Heart left ventricle (tissue), 16 donors: ENCODE results near the gene AGXT2. TPM values are rescaled to one million over a fixed set of nuclear protein-coding genes. Genes with fewer than 3 reads are reported as not detected.

ENCODE experiments used
- ATAC-seq, 4 donors: fragments of 200-7000 bp; cut with Tn5 transposase; one replicate each; pipeline ENCODE4 v1.9.1; 2020 to 2022; ENCODE audit warnings: moderate library complexity in 4 of 4, mild to moderate bottlenecking in 3 of 4, moderate number of reproducible peaks in 1 of 4
- DNase-seq, 5 donors: peaks; one replicate each; pipeline ENCODE4 v3.0.0-alpha.2; 2020
- H3K27ac ChIP-seq, 12 donors: fragments of 200-600 bp; sonication (generic) in 4 of 12; one replicate each; pipeline versions ENCODE4 v1.5.0 to v1.8.0; 2016 to 2022; ENCODE audit warnings: mild to moderate bottlenecking in 2 of 12
- H3K27me3 ChIP-seq, 9 donors: fragments of 200-600 bp; sonication (generic) in 2 of 9; one replicate each; pipeline versions ENCODE4 v1.5.1 to v1.8.0; 2016 to 2022; ENCODE audit warnings: mild to moderate bottlenecking in 3 of 9
- H3K36me3 ChIP-seq, 9 donors: fragments of 200-600 bp; sonication (generic) in 2 of 9; one replicate each; pipeline versions ENCODE4 v1.5.0 to v1.8.0; 2018 to 2022; ENCODE audit warnings: mild to moderate bottlenecking in 2 of 9
- H3K4me1 ChIP-seq, 12 donors: fragments of 200-600 bp; sonication (generic) in 4 of 12; one replicate each; pipeline versions ENCODE4 v1.5.0 to v1.8.0; 2016 to 2022; ENCODE audit warnings: mild to moderate bottlenecking in 3 of 12
- H3K4me3 ChIP-seq, 12 donors: fragments of 200-600 bp; sonication (generic) in 4 of 12; one replicate each; pipeline versions ENCODE4 v1.5.0 to v1.8.0; 2017 to 2022; ENCODE audit warnings: mild to moderate bottlenecking in 9 of 12, moderate library complexity in 4 of 12
- H3K9me3 ChIP-seq, 12 donors: fragments of 200-600 bp; sonication (generic) in 4 of 12; one replicate each; pipeline versions ENCODE4 v1.5.0 to v1.8.0; 2016 to 2022; ENCODE audit warnings: mild to moderate bottlenecking in 1 of 12
- CTCF ChIP-seq, 12 donors: fragments of 200-600 bp; sonication (generic) in 4 of 12; IDR thresholded peaks; one replicate each; pipeline versions ENCODE4 v1.5.0 to v1.8.0; 2018 to 2022; ENCODE audit warnings: antibody characterized with exemption in 12 of 12, mild to moderate bottlenecking in 5 of 12
- POLR2A ChIP-seq, 2 donors: fragments of 450-650 bp; IDR thresholded peaks; one replicate each; pipeline ENCODE4 v1.6.1; 2017; ENCODE audit warnings: antibody characterized with exemption in 2 of 2, mild to moderate bottlenecking in 2 of 2, moderate library complexity in 2 of 2
- WGBS, 4 donors: extraction: QIAGEN DNeasy Blood & Tissue Kit in 2 of 4; methylation state at CpG; one replicate each; pipeline versions ENCODE4 v1.1.5 to v1.1.7; 2013 to 2018; 5-methylcytosine and 5-hydroxymethylcytosine counted together
- intact Hi-C, 10 donors: fragments of 100-400 bp; cut with DNase I; formaldehyde crosslinking; loops; one replicate each; pipeline versions ENCODE4 v1.11.1 to v1.14.2; 2022
- polyA plus RNA-seq, 2 donors: library from polyadenylated mRNA; stranded (reverse); fragments of 200-250 nt; gene quantifications; one replicate each; pipeline ENCODE4 v1.2.3, GENCODE V29; 2013
- total RNA-seq, 9 donors: library from RNA; depleted of rRNA in 2 of 9; stranded (reverse); fragments of >200 nt in 2 of 9; fragmentation: NEBNext Ultra II Directional in 3 of 9; extraction: Animal tissue kit (Norgen Biotek cat#: 25700) in 3 of 9; gene quantifications; one replicate each; pipeline versions ENCODE4 v1.1.0 to v1.2.4, GENCODE V29; 2016 to 2023
- donor health status: ischemic (EF 13 %, LVEDD 7.1; RV severe dilation, severe dysfunction).
- donor health status: healthy with polysubstance abuse.
- donor health status: DM: no; HTN: yes; CAD: no.
- donor health status: DM: no; HTN: no; CAD: no.
- donor health status: ischemic (EF 25% LVEDD 6.9; RV normal size, moderate dysfunction).
- donor health status: ischemic (EF 25% LVEDD 5.7; RV mildly dilated, moderate dysfunction).
- donor health status: healthy.
- donor health status: DM: yes; HTN: yes; CAD: no.
- donor health status: ischemic (EF 35%, LVEDD 5.7; RV mildly dilated, moderate dysfunction).
- donor health status: nonischemic (EF 11% LVEDD 7.7; RV severe dilation, severe dysfunction).
- donor health status: DM: yes; HTN: yes; CAD: no.
- donor health status: PGD.
- donor health status: ischemic (EF 29% LVEDD 5.4; RV normal size, mild dysfunction).
- donor health status: nonischemic (EF 23%, LVEDD 6.1; RV moderate dilation, normal function).

AGXT2 gene
- total and polyA plus RNA-seq, 11 donors: not detected

GRCh38 chr5:35087991-35088390, 40.2 kb upstream of the AGXT2 start:
- TF ChIP-seq CTCF (IDR thresholded peaks at IDR 0.05) (no peak), POLR2A (IDR thresholded peaks at IDR 0.05) (no peak)
- Histone ChIP-seq H3K27ac (no peak overlapping the region), H3K27me3 (no peaks in the 10 kb centered on the region), H3K4me3 (no peak overlapping the region), H3K4me1 (no peaks in the 10 kb centered on the region), H3K9me3 (no peaks in the 10 kb centered on the region), H3K36me3 (no peaks in the 10 kb centered on the region)
- intact Hi-C loops: loop anchor here in 8 of 10 donors (2.0 to 10.0 kb wide), 5 partner anchors 94 to 839 kb away; no protein-coding TSS in a partner anchor
- WGBS, 4 donors: 63 to 77% (median 69%) methylated on average over 3 of the region's 3 CpGs
- DNase-seq (no peak), ATAC-seq (no peak)

- H3K9me3 ChIP-seq: peaks cover 0 to 4% (median 0%) of the 10 kb centered on the region in 12 donors
- H3K4me1 ChIP-seq: no peaks in the 10 kb centered on the region
- no peak overlapping the region for H3K4me3 ChIP-seq
- ATAC-seq: no peak
- WGBS, 4 donors: 73 to 82% (median 76%) methylated on average over 3 of the region's 3 CpGs
- TF ChIP-seq CTCF (IDR thresholded peaks at IDR 0.05): no peak
- TF ChIP-seq POLR2A (IDR thresholded peaks at IDR 0.05): no peak
- H3K27ac ChIP-seq: no peak overlapping the region
- no peak for DNase-seq
- no peaks in the 10 kb centered on the region for H3K27me3 ChIP-seq
- intact Hi-C loops: loop anchor here in 2 of 10 donors (10.0 kb wide), 1 partner anchor 842 kb away; no protein-coding TSS in a partner anchor
- no peaks in the 10 kb centered on the region for H3K36me3 ChIP-seq
Measured at GRCh38 chr5:35083150-35083549, 35.4 kb upstream of the AGXT2 start.

- Histone ChIP-seq H3K27me3 (no peaks in the 10 kb centered on the region), H3K4me1 (no peaks in the 10 kb centered on the region), H3K4me3 (no peak overlapping the region), H3K9me3 (peaks cover 0 to 4% (median 0%) of the 10 kb centered on the region in 12 donors), H3K27ac (no peak overlapping the region), H3K36me3 (no peaks in the 10 kb centered on the region)
- TF ChIP-seq POLR2A (IDR thresholded peaks at IDR 0.05) (no peak), CTCF (IDR thresholded peaks at IDR 0.05) (no peak)
- 88 to 94% (median 92%) methylated on average over 3 of the region's 3 CpGs for WGBS, 4 donors
- DNase-seq: no peak
- no peak for ATAC-seq
- intact Hi-C loops: loop anchor here in 2 of 10 donors (10.0 kb wide), 1 partner anchor 842 kb away; no protein-coding TSS in a partner anchor
Measured at GRCh38 chr5:35082530-35082929, 34.8 kb upstream of the AGXT2 start.

- Histone ChIP-seq H3K27me3 (no peaks in the 10 kb centered on the region), H3K4me3 (no peak overlapping the region), H3K4me1 (no peaks in the 10 kb centered on the region), H3K9me3 (peaks cover 0 to 5% (median 0%) of the 10 kb centered on the region in 12 donors), H3K36me3 (no peaks in the 10 kb centered on the region), H3K27ac (no peak overlapping the region)
- intact Hi-C loops: loop anchor here in 2 of 10 donors (10.0 kb wide), 1 partner anchor 844 kb away; no protein-coding TSS in a partner anchor
- TF ChIP-seq CTCF (IDR thresholded peaks at IDR 0.05) (no peak), POLR2A (IDR thresholded peaks at IDR 0.05) (no peak)
- ATAC-seq (no peak), DNase-seq (no peak)
- 86 to 90% (median 88%) methylated on average over 6 of the region's 6 CpGs for WGBS, 4 donors
Measured at GRCh38 chr5:35081134-35081533, 33.4 kb upstream of the AGXT2 start.
